Measurements from ENCODE around the gene WDR64. TPM values are rescaled to one million over a fixed set of nuclear protein-coding genes. Genes with fewer than 3 reads are reported as not detected.

Gene WDR64
- total and polyA plus RNA-seq, 2 donors (not counting 3 experiments of a cell fraction or from before 2014, with no cell fraction given): not detected

- Histone ChIP-seq H3K4me2 (ENCODE audit: insufficient read depth, low read length) (no peak overlapping the region), H4K20me1 (replicated peaks; ENCODE audit: control insufficient read depth, extremely low read depth, insufficient read depth, low read length) (no peaks in the 10 kb centered on the region), H3K9ac (replicated peaks; ENCODE audit: extremely low read depth, insufficient read depth, low read length) (no peak overlapping the region), H3K27ac (ENCODE audit: insufficient read depth, low read depth, low read length) (no peak overlapping the region), H3K4me1 (ENCODE audit: control insufficient read depth, extremely low read depth, insufficient read depth, low read length) (no peaks in the 10 kb centered on the region), H3K9me1 (replicated peaks; ENCODE audit: control insufficient read depth, extremely low read depth, insufficient read depth, low read length) (no peaks in the 10 kb centered on the region), H3K9me3 (replicated peaks; ENCODE audit: control insufficient read depth, insufficient read depth, low read length) (no peaks in the 10 kb centered on the region), H3K36me3 (ENCODE audit: control insufficient read depth in 2 of 2, extremely low read depth in 1 of 2, insufficient read depth in 2 of 2, low read length in 2 of 2) (no peaks in the 10 kb centered on the region), H3K79me2 (ENCODE audit: control insufficient read depth, insufficient read depth, low read length) (no peaks in the 10 kb centered on the region), H3K27me3 (ENCODE audit: control insufficient read depth in 2 of 2, insufficient read depth in 2 of 2, low read length in 2 of 2) (no peaks in the 10 kb centered on the region), H2AFZ (ENCODE audit: low read depth, low read length) (no peak overlapping the region), H3K4me3 (replicated peaks in 1 of 3; ENCODE audit: insufficient read depth in 1 of 3, low read depth in 1 of 3, low read length in 3 of 3) (no peak overlapping the region)
- dilution Hi-C loops (cut with MboI; ENCODE audit: extremely low pct_ligation_motif_present, low sequenced_read_pairs) (no loop called here), intact Hi-C loops (cut with micrococcal nuclease) (no loop called here)
- DNase-seq (ENCODE audit: low read depth, low spot score): no peak
- FAIRE-seq: no peak
- no TSS peak for BruUV-seq (replicated peaks)
- CTCF ChIA-PET: no interaction called here
- no peak for TF ChIP-seq POLR2A (IDR thresholded peaks at IDR 0.05; ENCODE audit: low read depth, low read length)
- TF ChIP-seq JUN (IDR thresholded peaks at IDR 0.05; ENCODE audit: borderline replicate concordance, insufficient read depth, insufficient read length, low read depth): no peak
- no peak for TF ChIP-seq MYC (IDR thresholded peaks at IDR 0.05; ENCODE audit: low read depth, low read length)
- no peak for TF ChIP-seq MAX (IDR thresholded peaks at IDR 0.05; ENCODE audit: insufficient read depth, insufficient read length)
- no peak for TF ChIP-seq CTCF (IDR thresholded peaks at IDR 0.05; ENCODE audit: extremely low read depth in 1 of 2, insufficient read depth in 1 of 2, low read depth in 1 of 2, low read length in 2 of 2)
- no peak for TF ChIP-seq POLR2AphosphoS5 (IDR thresholded peaks at IDR 0.05; ENCODE audit: insufficient read depth, low read depth, low read length)
- TF ChIP-seq EZH2 (IDR thresholded peaks at IDR 0.05; ENCODE audit: borderline replicate concordance, low read depth, low read length, severe bottlenecking): no peak
- no peak for TF ChIP-seq GATA2 (IDR thresholded peaks at IDR 0.05; ENCODE audit: insufficient read depth, insufficient read length, low read depth, low read length)
- no peak for TF ChIP-seq FOS (IDR thresholded peaks at IDR 0.05; ENCODE audit: borderline replicate concordance, insufficient read depth, low read length)
- POLR2A ChIA-PET: no interaction called here
Measured at GRCh38 chr1:241773991-241774390, 121.9 kb downstream of the WDR64 start.

Data from endothelial cell of umbilical vein (primary cell).